ENCODE data around the gene DAB2IP.

DAB2IP gene

DNA sequence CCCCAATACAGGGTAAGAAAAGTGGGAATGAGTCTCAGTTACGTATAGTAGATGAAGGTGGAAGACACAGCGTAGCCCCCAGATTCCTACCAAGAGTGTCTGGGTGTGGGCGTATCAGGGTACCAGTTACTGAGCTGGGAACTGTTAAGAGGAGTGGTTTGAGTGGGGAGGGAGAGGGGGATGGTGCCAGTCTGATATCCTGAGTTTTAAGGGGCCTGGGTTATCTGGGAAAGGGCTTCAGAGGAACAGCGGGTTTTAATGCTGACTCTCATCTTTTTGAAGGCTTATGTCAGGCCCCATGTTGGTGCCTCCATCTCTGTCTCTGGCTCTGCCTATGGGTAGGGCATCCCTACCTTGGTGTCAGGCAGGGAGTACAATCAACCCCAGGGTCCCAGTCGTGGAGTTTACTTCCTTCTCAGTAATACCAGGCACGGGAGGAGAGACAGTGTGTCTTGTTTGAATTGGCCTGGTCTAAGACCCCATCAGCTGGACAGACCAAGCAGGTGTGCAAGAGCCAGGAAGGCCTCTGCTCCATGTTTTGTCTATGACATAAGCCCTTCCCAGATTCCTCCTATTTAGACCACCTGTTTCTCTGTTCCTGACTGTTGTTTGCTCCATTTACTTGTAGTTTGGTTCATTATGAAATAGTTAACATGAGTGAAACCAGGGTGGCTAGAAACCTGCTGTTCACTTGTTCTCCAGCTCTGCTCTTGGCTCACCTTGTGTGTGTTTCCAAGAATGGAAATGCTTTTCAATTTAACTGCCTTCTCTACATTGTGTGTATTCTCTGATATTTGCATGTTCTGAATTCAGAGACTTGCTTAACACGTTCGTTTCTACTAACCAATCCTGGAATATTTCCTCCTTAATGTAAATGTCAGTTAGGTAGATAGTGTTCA lies 125.6 kb downstream of the DAB2IP start:
- Histone ChIP-seq H3K4me1 (ENCODE audit: control insufficient read depth, low read length) (no peaks in the 10 kb centered on the region), H3K4me3 (ENCODE audit: low read length) (no peak overlapping the region), H3K4me2 (ENCODE audit: low read length) (no peak overlapping the region), H4K20me1 (ENCODE audit: control insufficient read depth, insufficient read depth, low read depth, low read length) (no peaks in the 10 kb centered on the region), H3F3A (ENCODE audit: control insufficient read depth, insufficient read depth) (no peaks in the 10 kb centered on the region), H3K36me3 (ENCODE audit: control insufficient read depth, low read length) (no peaks in the 10 kb centered on the region), H3K9me3 (ENCODE audit: control insufficient read depth, insufficient read depth, low read length) (0 out of 2 replicates have a peak, but pooled peaks cover 4% of the 10 kb centered on the region), H3K27me3 (ENCODE audit: control insufficient read depth, low read length) (no peaks in the 10 kb centered on the region), H3K9me2 (replicated peaks; ENCODE audit: control insufficient read depth, low read length) (no peaks in the 10 kb centered on the region), H3K27ac (ENCODE audit: low read depth, low read length) (no peak overlapping the region), H3K79me2 (ENCODE audit: control insufficient read depth, low read length) (no peaks in the 10 kb centered on the region)
- no peak for TF ChIP-seq EZH2phosphoT487 (IDR thresholded peaks at IDR 0.05; ENCODE audit: borderline replicate concordance, low read length)
- TF ChIP-seq, protein P1, sequence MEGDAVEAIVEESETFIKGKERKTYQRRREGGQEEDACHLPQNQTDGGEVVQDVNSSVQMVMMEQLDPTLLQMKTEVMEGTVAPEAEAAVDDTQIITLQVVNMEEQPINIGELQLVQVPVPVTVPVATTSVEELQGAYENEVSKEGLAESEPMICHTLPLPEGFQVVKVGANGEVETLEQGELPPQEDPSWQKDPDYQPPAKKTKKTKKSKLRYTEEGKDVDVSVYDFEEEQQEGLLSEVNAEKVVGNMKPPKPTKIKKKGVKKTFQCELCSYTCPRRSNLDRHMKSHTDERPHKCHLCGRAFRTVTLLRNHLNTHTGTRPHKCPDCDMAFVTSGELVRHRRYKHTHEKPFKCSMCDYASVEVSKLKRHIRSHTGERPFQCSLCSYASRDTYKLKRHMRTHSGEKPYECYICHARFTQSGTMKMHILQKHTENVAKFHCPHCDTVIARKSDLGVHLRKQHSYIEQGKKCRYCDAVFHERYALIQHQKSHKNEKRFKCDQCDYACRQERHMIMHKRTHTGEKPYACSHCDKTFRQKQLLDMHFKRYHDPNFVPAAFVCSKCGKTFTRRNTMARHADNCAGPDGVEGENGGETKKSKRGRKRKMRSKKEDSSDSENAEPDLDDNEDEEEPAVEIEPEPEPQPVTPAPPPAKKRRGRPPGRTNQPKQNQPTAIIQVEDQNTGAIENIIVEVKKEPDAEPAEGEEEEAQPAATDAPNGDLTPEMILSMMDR (IDR thresholded peaks at IDR 0.05; ENCODE audit: low read depth, low read length, poor library complexity, severe bottlenecking): no peak

DNA sequence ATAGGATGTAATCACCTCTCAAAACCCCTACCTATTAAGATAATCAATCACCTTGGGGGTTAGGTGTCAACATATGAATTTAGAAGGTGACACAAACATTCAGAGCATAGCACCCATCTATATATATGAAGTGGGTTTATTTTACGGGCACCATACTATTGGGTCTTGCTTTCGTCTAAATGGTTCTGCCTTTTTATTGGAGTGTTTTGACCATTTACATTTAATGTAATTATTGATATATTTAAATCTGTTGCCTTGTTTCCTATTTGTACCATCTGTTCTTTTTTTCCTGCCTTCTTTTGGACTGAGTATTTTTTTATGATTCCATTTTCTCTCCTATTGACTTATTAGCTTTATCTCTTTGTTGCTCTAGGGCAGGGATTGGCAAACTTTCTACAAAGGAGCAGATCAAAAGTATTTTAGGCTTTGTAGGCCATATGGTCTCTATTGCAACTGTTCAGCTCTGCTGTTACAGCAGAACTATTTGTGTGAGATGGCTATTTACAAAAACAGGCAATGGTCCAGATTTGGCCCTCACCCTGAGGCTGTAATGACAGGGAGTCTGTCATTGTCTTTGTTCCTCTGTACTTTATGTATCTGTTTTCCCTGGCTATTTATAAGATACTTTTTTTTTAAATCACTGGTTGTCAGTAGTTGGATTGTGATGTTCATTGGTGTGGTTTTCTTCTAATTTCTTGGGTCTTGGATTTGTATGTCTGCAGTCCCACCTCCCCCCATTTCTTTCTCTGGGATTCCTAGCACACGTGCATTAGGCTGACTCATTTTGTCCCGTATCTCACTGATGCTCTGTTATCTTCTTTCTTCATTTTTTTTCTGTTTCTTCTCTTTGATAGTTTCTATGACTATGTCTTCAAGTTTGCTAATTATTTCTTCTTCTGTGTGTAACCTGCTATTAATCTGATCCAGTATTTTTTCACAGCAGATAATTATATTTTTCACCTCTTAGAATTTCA lies 127.1 kb downstream of the DAB2IP start:
- H3K4me2 ChIP-seq (ENCODE audit: low read length): no peak overlapping the region
- no peaks in the 10 kb centered on the region for H3K27me3 ChIP-seq (ENCODE audit: control insufficient read depth, low read length)
- H4K20me1 ChIP-seq (ENCODE audit: control insufficient read depth, insufficient read depth, low read depth, low read length): no peaks in the 10 kb centered on the region
- no peaks in the 10 kb centered on the region for H3K4me1 ChIP-seq (ENCODE audit: control insufficient read depth, low read length)
- no peak overlapping the region for H3K4me3 ChIP-seq (ENCODE audit: low read length)
- TF ChIP-seq EZH2phosphoT487 (IDR thresholded peaks at IDR 0.05; ENCODE audit: borderline replicate concordance, low read length): no peak
- TF ChIP-seq, protein P1 (IDR thresholded peaks at IDR 0.05; ENCODE audit: low read depth, low read length, poor library complexity, severe bottlenecking): no peak
- 0 out of 2 replicates have a peak, but pooled peaks cover 4% of the 10 kb centered on the region for H3K9me3 ChIP-seq (ENCODE audit: control insufficient read depth, insufficient read depth, low read length)
- no peak overlapping the region for H3K27ac ChIP-seq (ENCODE audit: low read depth, low read length)
- H3K79me2 ChIP-seq (ENCODE audit: control insufficient read depth, low read length): no peaks in the 10 kb centered on the region
- no peaks in the 10 kb centered on the region for H3K9me2 ChIP-seq (replicated peaks; ENCODE audit: control insufficient read depth, low read length)
- no peaks in the 10 kb centered on the region for H3F3A ChIP-seq (ENCODE audit: control insufficient read depth, insufficient read depth)
- no peaks in the 10 kb centered on the region for H3K36me3 ChIP-seq (ENCODE audit: control insufficient read depth, low read length)

DNA sequence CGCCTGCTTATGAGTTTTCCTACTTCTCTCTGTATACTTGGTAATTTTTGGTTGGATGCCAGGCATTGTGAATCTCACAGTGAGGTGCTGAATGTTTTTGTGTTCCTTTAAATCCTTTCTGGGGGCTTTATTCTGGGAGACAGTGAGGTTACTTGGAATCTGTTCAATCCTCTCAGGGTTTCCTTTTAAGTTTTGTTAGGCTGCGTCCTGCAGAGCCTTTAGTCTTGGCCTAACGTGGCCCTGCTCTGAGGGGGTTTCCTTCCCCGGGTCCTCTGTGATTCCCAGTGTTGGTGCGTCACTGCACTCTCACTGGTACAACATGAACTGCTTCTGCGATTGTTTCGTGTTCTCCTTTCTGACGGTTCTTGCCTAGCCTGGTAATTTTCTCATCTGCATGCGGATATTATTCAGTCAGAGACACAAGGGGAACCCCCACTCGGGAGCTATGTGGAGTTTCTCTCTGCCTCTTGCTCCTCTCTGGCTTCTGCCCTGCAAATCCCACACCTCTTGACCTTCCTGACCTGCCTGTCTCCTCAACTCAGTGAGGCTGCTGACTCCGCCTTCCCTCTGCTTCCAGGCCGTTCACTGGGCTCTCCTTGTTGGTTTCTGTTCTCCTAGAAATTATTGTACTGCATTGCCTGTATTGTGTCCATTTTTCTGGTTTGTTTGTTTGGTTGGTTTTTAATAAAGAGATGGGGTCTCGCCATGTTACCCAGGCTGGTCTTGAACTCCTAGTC lies 128.1 kb downstream of the DAB2IP start:
- no peak overlapping the region for H3K4me3 ChIP-seq (ENCODE audit: low read length)

More for the DNA sequence above, 128.1 kb downstream of the DAB2IP start:
- no peak overlapping the region for H3K4me2 ChIP-seq (ENCODE audit: low read length)
- H3K27me3 ChIP-seq (ENCODE audit: control insufficient read depth, low read length): no peaks in the 10 kb centered on the region
- no peaks in the 10 kb centered on the region for H3K79me2 ChIP-seq (ENCODE audit: control insufficient read depth, low read length)
- H3F3A ChIP-seq (ENCODE audit: control insufficient read depth, insufficient read depth): no peaks in the 10 kb centered on the region
- no peak for TF ChIP-seq EZH2phosphoT487 (IDR thresholded peaks at IDR 0.05; ENCODE audit: borderline replicate concordance, low read length)
- TF ChIP-seq, protein P1 (IDR thresholded peaks at IDR 0.05; ENCODE audit: low read depth, low read length, poor library complexity, severe bottlenecking): no peak
- H3K4me1 ChIP-seq (ENCODE audit: control insufficient read depth, low read length): peaks cover 6% of the 10 kb centered on the region; the same call in 1 of the 2 replicates
- H3K27ac ChIP-seq (ENCODE audit: low read depth, low read length): no peak overlapping the region
- H3K36me3 ChIP-seq (ENCODE audit: control insufficient read depth, low read length): no peaks in the 10 kb centered on the region
- no peaks in the 10 kb centered on the region for H3K9me2 ChIP-seq (replicated peaks; ENCODE audit: control insufficient read depth, low read length)
- H4K20me1 ChIP-seq (ENCODE audit: control insufficient read depth, insufficient read depth, low read depth, low read length): no peaks in the 10 kb centered on the region
- H3K9me3 ChIP-seq (ENCODE audit: control insufficient read depth, insufficient read depth, low read length): 0 out of 2 replicates have a peak, but pooled peaks cover 4% of the 10 kb centered on the region
